Parathyroid adenoma (tissue), 2 donors: ENCODE data around the gene PNKP.

Experiments used
- H2AFZ ChIP-seq: fragments of 300-600 bp; sonication (generic); one replicate; pipeline ENCODE4 v1.7.0; 2017; ENCODE audit warnings: antibody characterized with exemption, mild to moderate bottlenecking
- H3K27ac ChIP-seq: fragments of 300-600 bp; sonication (generic); one replicate; pipeline ENCODE4 v1.7.0; 2017
- H3K27me3 ChIP-seq: fragments of 300-600 bp; sonication (generic); one replicate; pipeline ENCODE4 v1.7.0; 2017; ENCODE audit warnings: low read length; ENCODE audit not compliant: control insufficient read depth, insufficient read depth
- H3K36me3 ChIP-seq: fragments of 300-600 bp; sonication (generic); one replicate; pipeline ENCODE4 v1.7.0; 2017; ENCODE audit warnings: low read length; ENCODE audit not compliant: control insufficient read depth, insufficient read depth
- H3K4me1 ChIP-seq: fragments of 300-600 bp; sonication (generic); one replicate; pipeline ENCODE4 v1.7.0; 2017; ENCODE audit warnings: control low read depth
- H3K4me2 ChIP-seq: fragments of 300-600 bp; sonication (generic); one replicate; pipeline ENCODE4 v1.7.0; 2017; ENCODE audit warnings: low read length
- H3K4me3 ChIP-seq: fragments of 300-600 bp; sonication (generic); one replicate; pipeline ENCODE4 v1.7.0; 2017; ENCODE audit warnings: low read depth, low read length
- H3K79me2 ChIP-seq: fragments of 300-600 bp; sonication (generic); one replicate; pipeline ENCODE4 v1.7.0; 2017; ENCODE audit warnings: control low read depth
- H3K9ac ChIP-seq: fragments of 300-600 bp; sonication (generic); one replicate; pipeline ENCODE4 v1.7.0; 2017; ENCODE audit warnings: mild to moderate bottlenecking
- H3K9me3 ChIP-seq: fragments of 300-600 bp; sonication (generic); one replicate; pipeline ENCODE4 v1.7.0; 2017; ENCODE audit warnings: low read length; ENCODE audit not compliant: control insufficient read depth
- TF ChIP-seq, protein P1 (sequence below): fragments of 300-600 bp; sonication (generic); IDR thresholded peaks from one replicate; pipeline ENCODE4 v1.7.0; 2017; ENCODE audit warnings: antibody characterized with exemption, mild to moderate bottlenecking
- donor health status: primary hyperparathyroidism.

PNKP gene

DNA sequence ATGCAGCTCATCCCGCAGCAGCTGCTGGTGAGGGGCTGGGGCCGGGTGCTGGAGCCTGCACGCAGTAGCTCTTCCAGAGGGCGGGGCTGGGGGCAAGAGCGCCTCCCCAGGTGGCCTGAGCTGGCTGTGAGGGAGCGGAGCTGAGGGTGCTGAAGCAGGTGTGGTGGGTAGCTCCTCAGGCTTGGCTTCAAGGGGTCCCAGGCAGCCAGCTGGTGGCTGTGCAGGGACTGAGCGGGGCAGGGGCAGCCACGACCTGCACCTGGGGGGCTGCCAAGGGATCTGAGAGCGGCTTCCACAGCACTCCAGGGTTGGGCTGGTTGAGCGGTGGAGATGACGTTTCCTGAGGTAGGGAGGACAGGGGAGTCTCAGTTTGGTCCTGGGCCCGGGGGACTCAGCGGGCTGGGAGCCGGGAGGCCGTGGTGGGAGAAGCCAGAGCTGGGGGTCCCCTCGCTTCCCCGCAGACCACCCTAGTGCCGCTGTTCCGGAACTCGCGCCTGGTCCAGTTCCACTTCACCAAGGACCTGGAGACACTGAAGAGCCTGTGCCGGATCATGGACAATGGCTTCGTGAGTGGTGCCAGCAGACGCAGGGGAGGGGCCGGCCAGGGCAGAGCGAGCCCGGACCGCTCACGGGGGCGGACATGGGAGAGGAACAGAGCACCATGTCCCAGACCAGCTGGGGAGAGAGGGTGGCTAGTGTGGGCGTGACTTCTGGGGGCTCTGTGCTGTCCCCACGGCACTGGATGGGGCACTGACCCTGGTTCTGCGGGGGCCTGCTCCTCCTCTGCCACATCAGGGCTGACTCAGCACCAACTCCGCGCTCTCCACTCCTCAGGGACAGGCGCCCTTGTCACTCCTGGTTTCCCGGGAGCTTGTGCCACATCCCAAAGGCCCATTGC lies 9.0 kb downstream of the PNKP start:
- H3K9ac ChIP-seq, result no peak overlapping the region
- no peaks in the 10 kb centered on the region for H3K4me1 ChIP-seq
- no peak overlapping the region for H3K4me2 ChIP-seq
- H3K9me3 ChIP-seq, result no peaks in the 10 kb centered on the region
- no peaks in the 10 kb centered on the region for H3K27me3 ChIP-seq
- TF ChIP-seq, protein P1, sequence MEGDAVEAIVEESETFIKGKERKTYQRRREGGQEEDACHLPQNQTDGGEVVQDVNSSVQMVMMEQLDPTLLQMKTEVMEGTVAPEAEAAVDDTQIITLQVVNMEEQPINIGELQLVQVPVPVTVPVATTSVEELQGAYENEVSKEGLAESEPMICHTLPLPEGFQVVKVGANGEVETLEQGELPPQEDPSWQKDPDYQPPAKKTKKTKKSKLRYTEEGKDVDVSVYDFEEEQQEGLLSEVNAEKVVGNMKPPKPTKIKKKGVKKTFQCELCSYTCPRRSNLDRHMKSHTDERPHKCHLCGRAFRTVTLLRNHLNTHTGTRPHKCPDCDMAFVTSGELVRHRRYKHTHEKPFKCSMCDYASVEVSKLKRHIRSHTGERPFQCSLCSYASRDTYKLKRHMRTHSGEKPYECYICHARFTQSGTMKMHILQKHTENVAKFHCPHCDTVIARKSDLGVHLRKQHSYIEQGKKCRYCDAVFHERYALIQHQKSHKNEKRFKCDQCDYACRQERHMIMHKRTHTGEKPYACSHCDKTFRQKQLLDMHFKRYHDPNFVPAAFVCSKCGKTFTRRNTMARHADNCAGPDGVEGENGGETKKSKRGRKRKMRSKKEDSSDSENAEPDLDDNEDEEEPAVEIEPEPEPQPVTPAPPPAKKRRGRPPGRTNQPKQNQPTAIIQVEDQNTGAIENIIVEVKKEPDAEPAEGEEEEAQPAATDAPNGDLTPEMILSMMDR, result no peak
- H3K79me2 ChIP-seq, result no peaks in the 10 kb centered on the region
- no peaks in the 10 kb centered on the region for H3K36me3 ChIP-seq
- no peak overlapping the region for H3K27ac ChIP-seq
- no peak overlapping the region for H2AFZ ChIP-seq
- H3K4me3 ChIP-seq, result no peak overlapping the region

DNA sequence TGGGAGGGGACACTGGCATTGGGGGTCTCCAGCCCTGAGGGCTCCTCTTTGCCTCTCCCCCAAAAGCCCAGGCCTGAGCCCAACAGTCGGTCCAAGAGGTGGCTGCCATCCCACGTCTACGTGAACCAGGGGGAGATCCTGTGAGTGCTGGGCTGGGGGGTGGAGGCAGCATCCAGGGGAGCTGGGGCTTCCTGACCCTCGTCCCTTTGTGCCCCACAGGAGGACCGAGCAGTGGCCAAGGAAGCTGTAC lies 9.6 kb downstream of the PNKP start:
- no peaks in the 10 kb centered on the region for H3K27me3 ChIP-seq
- no peak overlapping the region for H3K9ac ChIP-seq
- peaks cover under 1% of the 10 kb centered on the region for H3K79me2 ChIP-seq
- TF ChIP-seq, protein P1, result no peak
- no peaks in the 10 kb centered on the region for H3K9me3 ChIP-seq
- no peaks in the 10 kb centered on the region for H3K36me3 ChIP-seq
- no peaks in the 10 kb centered on the region for H3K4me1 ChIP-seq
- H3K4me3 ChIP-seq, result no peak overlapping the region
- no peak overlapping the region for H3K4me2 ChIP-seq
- no peak overlapping the region for H3K27ac ChIP-seq
- H2AFZ ChIP-seq, result no peak overlapping the region

GRCh38 chr19:49857061-49857837 lies 10.1 kb downstream of the PNKP start:
- Histone ChIP-seq H3K27me3 (no peaks in the 10 kb centered on the region), H2AFZ (no peak overlapping the region), H3K79me2 (peaks cover 5% of the 10 kb centered on the region), H3K36me3 (no peaks in the 10 kb centered on the region), H3K9me3 (no peaks in the 10 kb centered on the region), H3K4me3 (no peak overlapping the region), H3K4me2 (no peak overlapping the region), H3K9ac (no peak overlapping the region), H3K27ac (no peak overlapping the region), H3K4me1 (peaks cover under 1% of the 10 kb centered on the region)
- TF ChIP-seq, protein P1, result no peak

DNA sequence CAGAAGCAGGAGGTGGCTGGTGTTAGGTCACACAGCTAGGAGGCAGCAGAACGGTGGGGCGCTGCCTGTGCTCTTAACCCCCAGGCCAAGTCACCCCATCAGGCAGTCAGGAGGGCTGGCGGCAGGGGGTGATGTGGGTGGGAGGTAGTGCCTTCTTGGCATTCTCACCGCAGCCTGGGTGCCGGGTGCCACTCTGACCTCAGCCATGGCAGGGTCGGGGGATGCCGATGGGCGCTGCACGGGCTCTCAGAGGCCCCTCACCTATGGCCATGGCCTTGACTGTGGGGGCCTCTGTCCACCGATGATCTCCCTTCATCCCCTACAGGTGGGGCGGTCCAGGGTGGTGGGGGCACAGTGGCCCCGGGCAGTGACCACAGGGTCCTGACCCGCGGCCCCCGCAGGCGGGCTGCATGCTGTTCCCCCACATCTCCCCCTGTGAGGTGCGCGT lies 10.8 kb downstream of the PNKP start:
- no peak overlapping the region for H3K27ac ChIP-seq
- H3K4me3 ChIP-seq, result no peak overlapping the region
- H3K36me3 ChIP-seq, result no peaks in the 10 kb centered on the region

More for the DNA sequence above, 10.8 kb downstream of the PNKP start:
- TF ChIP-seq, protein P1, result no peak
- no peak overlapping the region for H2AFZ ChIP-seq
- no peaks in the 10 kb centered on the region for H3K27me3 ChIP-seq
- H3K9ac ChIP-seq, result no peak overlapping the region
- H3K4me1 ChIP-seq, result peaks cover 4% of the 10 kb centered on the region
- peaks cover 10% of the 10 kb centered on the region for H3K79me2 ChIP-seq
- H3K9me3 ChIP-seq, result no peaks in the 10 kb centered on the region
- no peak overlapping the region for H3K4me2 ChIP-seq
